Endothelial cell of umbilical vein (primary cell): Measurements from ENCODE around the gene TRAPPC12. TPM values are rescaled to one million over a fixed set of nuclear protein-coding genes. Genes with fewer than 3 reads are reported as not detected.

Source experiments
- BruUV-seq: library from RNA; stranded (reverse); fragments of 400-500 nt; replicated peaks from 2 replicates; lab custom pipeline; 2021; lab: Mats Ljungman, UMichigan
- CTCF ChIA-PET: fragments of 300-600, 350-600 bp; sonication (Branson Sonifier 250); formaldehyde crosslinking; loops from one replicate; lab custom pipeline; 2021; ENCODE audit warnings: antibody characterized with exemption, inconsistent platforms; lab: Charles Lee
- POLR2A ChIA-PET: fragments of 300-600, 350-600 bp; sonication (Branson Sonifier 250); formaldehyde crosslinking; loops from one replicate; lab custom pipeline; 2021; ENCODE audit warnings: antibody characterized with exemption, inconsistent platforms; lab: Charles Lee
- DNase-seq: peaks from one replicate; pipeline ENCODE4 v3.0.0-alpha.2; 2011; ENCODE audit warnings: low read depth, low spot score
- FAIRE-seq: peaks from 2 replicates; lab custom pipeline; 2011; peaks lifted over from hg19 to GRCh38; lab: Jason Lieb, UNC
- H2AFZ ChIP-seq: 2 replicates; pipeline ENCODE4 v1.6.0; 2012; ENCODE audit warnings: low read depth, low read length, control low read depth, inconsistent platforms
- H3K27ac ChIP-seq: 2 replicates; pipeline ENCODE4 v1.5.1; 2011; ENCODE audit warnings: low read depth, mild to moderate bottlenecking, control low read depth, low read length, moderate library complexity; ENCODE audit not compliant: insufficient read depth
- H3K27me3 ChIP-seq, 2 experiments: 2 replicates each; pipeline versions ENCODE4 v1.6.0 to v1.6.1; 2011; ENCODE audit warnings: low read length in 2 of 2, mixed read lengths in 1 of 2; ENCODE audit not compliant: control insufficient read depth in 2 of 2, insufficient read depth in 2 of 2
- H3K36me3 ChIP-seq, 2 experiments: 2 replicates in 1 of 2; 3 replicates in 1 of 2; pipeline ENCODE4 v1.5.1; 2011; ENCODE audit warnings: low read length in 2 of 2, mild to moderate bottlenecking in 1 of 2, moderate library complexity in 1 of 2; ENCODE audit not compliant: control insufficient read depth in 2 of 2, insufficient read depth in 2 of 2; ENCODE audit errors: extremely low read depth in 1 of 2
- H3K4me1 ChIP-seq: 3 replicates; pipeline ENCODE4 v1.5.1; 2011; ENCODE audit warnings: mild to moderate bottlenecking, low read length; ENCODE audit not compliant: control insufficient read depth, insufficient read depth; ENCODE audit errors: extremely low read depth
- H3K4me2 ChIP-seq: 2 replicates; pipeline ENCODE4 v1.6.1; 2011; ENCODE audit warnings: low read length, control low read depth, mixed read lengths; ENCODE audit not compliant: insufficient read depth
- H3K4me3 ChIP-seq, 3 experiments: fragments of 200-600 bp in 1 of 3; sonication (generic), shearing (Covaris generic) in 1 of 3; replicated peaks in 1 of 3; 2 replicates each; pipeline ENCODE4 v1.5.1; 2011 to 2016; ENCODE audit warnings: control low read depth in 3 of 3, low read length in 3 of 3, mild to moderate bottlenecking in 2 of 3, inconsistent platforms in 1 of 3, low read depth in 1 of 3, moderate library complexity in 1 of 3; ENCODE audit not compliant: insufficient read depth in 1 of 3
- H3K79me2 ChIP-seq: 2 replicates; pipeline ENCODE4 v1.6.0; 2012; ENCODE audit warnings: low read length, inconsistent platforms; ENCODE audit not compliant: control insufficient read depth, insufficient read depth
- H3K9ac ChIP-seq: replicated peaks from 2 replicates; pipeline ENCODE3; 2011; ENCODE audit warnings: low read length, control low read depth; ENCODE audit not compliant: insufficient read depth; ENCODE audit errors: extremely low read depth
- H3K9me1 ChIP-seq: replicated peaks from 3 replicates; pipeline ENCODE4 v1.6.0; 2011; ENCODE audit warnings: mild to moderate bottlenecking, low read length; ENCODE audit not compliant: control insufficient read depth, insufficient read depth; ENCODE audit errors: extremely low read depth
- H3K9me3 ChIP-seq: replicated peaks from 2 replicates; pipeline ENCODE4 v1.5.1; 2012; ENCODE audit warnings: low read length, inconsistent platforms; ENCODE audit not compliant: control insufficient read depth, insufficient read depth
- H4K20me1 ChIP-seq: replicated peaks from 2 replicates; pipeline ENCODE3; 2011; ENCODE audit warnings: mild to moderate bottlenecking, low read length; ENCODE audit not compliant: control insufficient read depth, insufficient read depth; ENCODE audit errors: extremely low read depth
- EZH2 ChIP-seq: IDR thresholded peaks from 2 replicates; pipeline ENCODE4 v1.6.1; 2012; ENCODE audit warnings: borderline replicate concordance, low read depth, mild to moderate bottlenecking, moderate library complexity, low read length, inconsistent platforms; ENCODE audit not compliant: severe bottlenecking
- FOS ChIP-seq: IDR thresholded peaks from 2 replicates; pipeline ENCODE4 v1.6.1; 2011; ENCODE audit warnings: mild to moderate bottlenecking, low read length, moderate library complexity, borderline replicate concordance; ENCODE audit not compliant: insufficient read depth
- GATA2 ChIP-seq: IDR thresholded peaks from 2 replicates; pipeline ENCODE4 v1.7.0; 2011; ENCODE audit warnings: low read depth, mild to moderate bottlenecking, moderate library complexity, mixed read lengths, low read length; ENCODE audit not compliant: insufficient read length, insufficient read depth
- JUN ChIP-seq: IDR thresholded peaks from 2 replicates; pipeline ENCODE4 v1.6.1; 2011; ENCODE audit warnings: borderline replicate concordance, low read depth; ENCODE audit not compliant: insufficient read length, insufficient read depth
- MYC ChIP-seq: IDR thresholded peaks from one replicate; pipeline ENCODE4 v1.6.1; 2011; ENCODE audit warnings: mild to moderate bottlenecking, low read depth, low read length
- POLR2A ChIP-seq: IDR thresholded peaks from 2 replicates; pipeline ENCODE4 v1.6.1; 2012; ENCODE audit warnings: low read depth, mild to moderate bottlenecking, control low read depth, low read length
- POLR2AphosphoS5 ChIP-seq: IDR thresholded peaks from 2 replicates; pipeline ENCODE4 v1.6.1; 2012; ENCODE audit warnings: low read depth, mild to moderate bottlenecking, control low read depth, low read length, moderate library complexity; ENCODE audit not compliant: insufficient read depth
- dilution Hi-C: fragments of 300-500 bp; cut with MboI; formaldehyde crosslinking; loops from one replicate; pipeline ENCODE4 v1.15.0; 2019; ENCODE audit warnings: low sequenced_read_pairs; ENCODE audit not compliant: extremely low pct_ligation_motif_present
- intact Hi-C: fragments of 100-400 bp; cut with micrococcal nuclease; formaldehyde crosslinking; loops from one replicate; pipeline ENCODE4 v1.10.0; 2022
- polyA plus RNA-seq, 4 experiments: library from polyadenylated mRNA; depleted of rRNA in 3 of 4; stranded (reverse) in 3 of 4; unstranded in 1 of 4; fragments of >200 nt; gene quantifications; 2 replicates each; pipeline versions ENCODE4 v1.2.1 to v1.2.3, GENCODE V29; 2011 to 2012; ENCODE audit warnings: missing spikeins in 1 of 4
- total RNA-seq: library from RNA; stranded (reverse); gene quantifications from 2 replicates; pipeline ENCODE4 v1.2.3, GENCODE V29; 2021
- TF ChIP-seq, protein P1 (sequence below): IDR thresholded peaks from 2 replicates; pipeline ENCODE4 v1.6.1; 2011; ENCODE audit not compliant: insufficient read depth, insufficient read length
- TF ChIP-seq, protein P2 (sequence below), 2 donors: IDR thresholded peaks; 1 replicate in 1 of 2; 2 replicates in 1 of 2; pipeline ENCODE4 v1.5.1; 2011; ENCODE audit warnings: low read length in 2 of 2, mild to moderate bottlenecking in 2 of 2, moderate library complexity in 2 of 2, control low read depth in 1 of 2, inconsistent platforms in 1 of 2, low read depth in 1 of 2; ENCODE audit not compliant: insufficient read depth in 1 of 2; ENCODE audit errors: extremely low read depth in 1 of 2

The TRAPPC12 gene
- total and polyA plus RNA-seq, 2 donors (not counting 3 experiments of a cell fraction or from before 2014, with no cell fraction given) = 47.5 to 81.5 TPM

- Histone ChIP-seq H3K4me3 (no peak overlapping the region), H3K9ac (no peak overlapping the region), H3K27ac (no peak overlapping the region), H3K9me3 (no peaks in the 10 kb centered on the region), H3K79me2 (peaks cover 3% of the 10 kb centered on the region), H4K20me1 (no peaks in the 10 kb centered on the region), H3K27me3 (no peaks in the 10 kb centered on the region), H3K9me1 (no peaks in the 10 kb centered on the region), H3K4me2 (no peak overlapping the region), H3K36me3 (peaks cover 0 to 17% of the 10 kb centered on the region in 2 experiments), H2AFZ (no peak overlapping the region), H3K4me1 (no peaks in the 10 kb centered on the region)
- FAIRE-seq (no peak), DNase-seq (no peak)
- intact Hi-C loops (loop anchor here (10.0 kb wide), 1 partner anchor 1675 kb away; no protein-coding TSS in a partner anchor), dilution Hi-C loops (no loop called here)
- TF ChIP-seq POLR2AphosphoS5 (no peak), POLR2A (no peak), FOS (no peak), GATA2 (no peak), EZH2 (no peak), MYC (no peak), JUN (no peak)
- TF ChIP-seq, protein P1, sequence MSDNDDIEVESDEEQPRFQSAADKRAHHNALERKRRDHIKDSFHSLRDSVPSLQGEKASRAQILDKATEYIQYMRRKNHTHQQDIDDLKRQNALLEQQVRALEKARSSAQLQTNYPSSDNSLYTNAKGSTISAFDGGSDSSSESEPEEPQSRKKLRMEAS = no peak
- TF ChIP-seq, protein P2, sequence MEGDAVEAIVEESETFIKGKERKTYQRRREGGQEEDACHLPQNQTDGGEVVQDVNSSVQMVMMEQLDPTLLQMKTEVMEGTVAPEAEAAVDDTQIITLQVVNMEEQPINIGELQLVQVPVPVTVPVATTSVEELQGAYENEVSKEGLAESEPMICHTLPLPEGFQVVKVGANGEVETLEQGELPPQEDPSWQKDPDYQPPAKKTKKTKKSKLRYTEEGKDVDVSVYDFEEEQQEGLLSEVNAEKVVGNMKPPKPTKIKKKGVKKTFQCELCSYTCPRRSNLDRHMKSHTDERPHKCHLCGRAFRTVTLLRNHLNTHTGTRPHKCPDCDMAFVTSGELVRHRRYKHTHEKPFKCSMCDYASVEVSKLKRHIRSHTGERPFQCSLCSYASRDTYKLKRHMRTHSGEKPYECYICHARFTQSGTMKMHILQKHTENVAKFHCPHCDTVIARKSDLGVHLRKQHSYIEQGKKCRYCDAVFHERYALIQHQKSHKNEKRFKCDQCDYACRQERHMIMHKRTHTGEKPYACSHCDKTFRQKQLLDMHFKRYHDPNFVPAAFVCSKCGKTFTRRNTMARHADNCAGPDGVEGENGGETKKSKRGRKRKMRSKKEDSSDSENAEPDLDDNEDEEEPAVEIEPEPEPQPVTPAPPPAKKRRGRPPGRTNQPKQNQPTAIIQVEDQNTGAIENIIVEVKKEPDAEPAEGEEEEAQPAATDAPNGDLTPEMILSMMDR (IDR thresholded peaks at IDR 0.05; ENCODE audit: extremely low read depth in 1 of 2, insufficient read depth in 1 of 2, low read depth in 1 of 2, low read length in 2 of 2) = no peak
- POLR2A ChIA-PET = no interaction called here
- BruUV-seq = no TSS peak
- CTCF ChIA-PET = interaction anchor here (1.3 kb wide), 1 partner anchor 23 kb away, joined by 3 read pairs; no protein-coding TSS in a partner anchor
Measured at GRCh38 chr2:3399829-3400228, 20.3 kb downstream of the TRAPPC12 start.
